Stomach (tissue), 4 donors: Measurements from ENCODE around the gene EXO5.

Experiments
- CTCF ChIP-seq, 7 experiments: fragments of 450-650 bp in 4 of 7; fragments of 200-600 bp in 3 of 7; sonication (generic) in 3 of 7; IDR thresholded peaks; one replicate each; pipeline ENCODE4 v1.5.1; 2016 to 2019; ENCODE audit warnings: antibody characterized with exemption in 7 of 7, control low read depth in 2 of 7, mild to moderate bottlenecking in 1 of 7
- POLR2A ChIP-seq, 4 donors: fragments of 450-650 bp; IDR thresholded peaks; one replicate each; pipeline ENCODE4 v1.6.1; 2016; ENCODE audit warnings: antibody characterized with exemption in 4 of 4, control low read depth in 2 of 4, mild to moderate bottlenecking in 1 of 4, moderate library complexity in 1 of 4

GRCh38 chr1:40519517-40519916 is 10.9 kb downstream of the EXO5 start:
- TF ChIP-seq POLR2A (IDR thresholded peaks at IDR 0.05) (no peak), CTCF (IDR thresholded peaks at IDR 0.05) (no peak)
